Measurements from ENCODE around the gene DNAJB11. TPM values are rescaled to one million over a fixed set of nuclear protein-coding genes. Genes with fewer than 3 reads are reported as not detected.

The DNAJB11 gene
- total and polyA plus RNA-seq, 10 donors: 27.5 to 98.2 (median 42.2) TPM

DNA sequence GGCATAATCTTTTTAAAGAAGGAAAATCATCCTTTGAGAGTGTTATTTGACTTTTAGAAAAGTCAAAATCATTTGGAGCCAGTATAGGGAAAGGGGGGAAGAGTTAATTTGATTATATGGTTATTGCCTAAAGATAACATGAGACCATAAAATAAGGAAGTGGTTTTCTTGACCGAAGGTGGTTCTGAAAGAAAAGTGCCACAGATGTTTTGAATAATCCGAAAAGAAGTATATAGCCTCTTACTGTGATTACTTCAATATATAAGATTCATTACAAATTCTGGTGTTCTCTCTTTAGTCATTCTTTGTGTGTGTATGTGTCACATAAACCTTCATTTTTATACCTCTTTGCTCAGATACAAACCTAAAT, 1.1 kb downstream of the DNAJB11 start:
- peaks cover 23 to 84% (median 45%) of the 10 kb centered on the region in 6 donors for H3K4me1 ChIP-seq
- H3K36me3 ChIP-seq: peaks cover 0 to 47% (median 32%) of the 10 kb centered on the region in 6 donors
- peak overlapping the region in 7 of 8 donors; percentile 90 to 97 (median 94) for H3K27ac ChIP-seq
- no peaks in the 10 kb centered on the region for H3K27me3 ChIP-seq (replicated peaks in 1 of 7)
- 22 to 35% (median 24%) methylated on average over 2 of the region's 2 CpGs for WGBS, 5 donors
- no peak for DNase-seq
- intact Hi-C loops (cut with DNase I; ENCODE audit: low total_unique reads): loop anchor here (10.0 kb wide), 1 partner anchor 213 kb away; the partner anchor contains the start of gene EIF4A2
- H3K4me3 ChIP-seq: peak overlapping the region; percentile 68 to 92 (median 80)
- no peak for TF ChIP-seq POLR2AphosphoS5 (IDR thresholded peaks at IDR 0.05)
- no peak for TF ChIP-seq CTCF (IDR thresholded peaks at IDR 0.05 in 8 of 11, conservative IDR thresholded peaks at IDR 0.05 in 3 of 11)
- no peak for TF ChIP-seq POLR2A (IDR thresholded peaks at IDR 0.05)
- no peaks in the 10 kb centered on the region for H3K9me3 ChIP-seq

DNA sequence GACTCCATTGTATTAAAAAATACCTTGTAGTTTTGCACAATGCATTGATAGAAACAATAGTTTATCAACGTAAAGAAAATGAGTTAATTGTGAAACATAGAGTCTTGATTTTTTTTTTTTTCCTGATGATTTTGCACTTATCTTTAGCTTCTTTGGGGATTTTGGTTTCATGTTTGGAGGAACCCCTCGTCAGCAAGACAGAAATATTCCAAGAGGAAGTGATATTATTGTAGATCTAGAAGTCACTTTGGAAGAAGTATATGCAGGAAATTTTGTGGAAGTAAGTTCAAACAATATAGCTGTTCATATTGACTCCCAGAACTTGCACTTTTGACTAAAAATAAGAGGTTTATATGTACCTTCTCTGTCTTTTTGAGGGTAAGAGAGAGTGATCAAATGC, 7.0 kb downstream of the DNAJB11 start:
- no peak for TF ChIP-seq CTCF (IDR thresholded peaks at IDR 0.05 in 8 of 11, conservative IDR thresholded peaks at IDR 0.05 in 3 of 11)
- TF ChIP-seq POLR2A (IDR thresholded peaks at IDR 0.05): no peak
- TF ChIP-seq POLR2AphosphoS5 (IDR thresholded peaks at IDR 0.05): no peak

GRCh38 chr3:186580785-186581184, 10.3 kb downstream of the DNAJB11 start:
- Histone ChIP-seq H3K9me3 (no peaks in the 10 kb centered on the region), H3K36me3 (peaks cover 4 to 100% (median 95%) of the 10 kb centered on the region in 6 donors), H3K27me3 (replicated peaks in 1 of 7) (no peaks in the 10 kb centered on the region), H3K27ac (no peak overlapping the region), H3K4me3 (no peak overlapping the region), H3K4me1 (peaks cover 0 to 25% (median 3%) of the 10 kb centered on the region in 6 donors)
- intact Hi-C loops (cut with DNase I; ENCODE audit: low total_unique reads): no loop called here
- TF ChIP-seq POLR2AphosphoS5 (IDR thresholded peaks at IDR 0.05) (no peak), POLR2A (IDR thresholded peaks at IDR 0.05) (no peak), CTCF (IDR thresholded peaks at IDR 0.05 in 8 of 11, conservative IDR thresholded peaks at IDR 0.05 in 3 of 11) (no peak)
- DNase-seq: no peak
- WGBS, 5 donors: 91 to 98% (median 95%) methylated on average over 3 of the region's 3 CpGs

More for the DNA sequence above, 7.0 kb downstream of the DNAJB11 start:
- Histone ChIP-seq H3K4me1 (peaks cover 4 to 54% (median 16%) of the 10 kb centered on the region in 6 donors), H3K27me3 (replicated peaks in 1 of 7) (no peaks in the 10 kb centered on the region), H3K9me3 (no peaks in the 10 kb centered on the region), H3K36me3 (peaks cover 0 to 100% (median 87%) of the 10 kb centered on the region in 6 donors), H3K27ac (no peak overlapping the region), H3K4me3 (no peak overlapping the region)
- no peak for DNase-seq
- intact Hi-C loops (cut with DNase I; ENCODE audit: low total_unique reads): loop anchor here (10.0 kb wide), 1 partner anchor 207 kb away; the partner anchor contains the start of gene EIF4A2
- WGBS, 5 donors: 57 to 78% (median 70%) methylated on average over 2 of the region's 2 CpGs

- 94 to 97% (median 96%) methylated on average over 6 of the region's 6 CpGs for WGBS, 5 donors
- H3K36me3 ChIP-seq: peaks cover 4 to 98% (median 86%) of the 10 kb centered on the region in 6 donors
- intact Hi-C loops (cut with DNase I; ENCODE audit: low total_unique reads): no loop called here
- no peaks in the 10 kb centered on the region for H3K27me3 ChIP-seq (replicated peaks in 1 of 7)
- no peak overlapping the region for H3K27ac ChIP-seq
- DNase-seq: no peak
- peaks cover 0 to 10% (median 0%) of the 10 kb centered on the region in 6 donors for H3K4me1 ChIP-seq
- TF ChIP-seq POLR2A (IDR thresholded peaks at IDR 0.05) (no peak), CTCF (IDR thresholded peaks at IDR 0.05 in 8 of 11, conservative IDR thresholded peaks at IDR 0.05 in 3 of 11) (no peak), POLR2AphosphoS5 (IDR thresholded peaks at IDR 0.05) (no peak)
- H3K9me3 ChIP-seq: no peaks in the 10 kb centered on the region
- no peak overlapping the region for H3K4me3 ChIP-seq
Measured at GRCh38 chr3:186582541-186582940, 12.0 kb downstream of the DNAJB11 start.

Data from spleen (tissue), 11 donors.